GM10266 (cell line): ENCODE results near the gene ITGB4.
A peak's percentile ranks its signal among the peaks of the same experiment; 100 is the strongest.

ENCODE experiments used
- DNase-seq: peaks from one replicate; pipeline ENCODE4 v3.0.0; 2012; ENCODE audit errors: extremely low spot score
- CTCF ChIP-seq: IDR thresholded peaks from 2 replicates; pipeline ENCODE4 v1.5.1; 2012; ENCODE audit warnings: mild to moderate bottlenecking, low read depth; ENCODE audit not compliant: control insufficient read depth, insufficient read depth; ENCODE audit errors: missing control alignments

ITGB4 gene

GRCh38 chr17:75738218-75738802 is 17.1 kb downstream of the ITGB4 start:
- no peak for TF ChIP-seq CTCF
- peak; percentile 65 for DNase-seq

- DNase-seq: no peak
- no peak for TF ChIP-seq CTCF
Measured at GRCh38 chr17:75739174-75739573, 17.9 kb downstream of the ITGB4 start.

- no peak for TF ChIP-seq CTCF
- no peak for DNase-seq
Measured at GRCh38 chr17:75739801-75740200, 18.5 kb downstream of the ITGB4 start.

- DNase-seq: no peak
- TF ChIP-seq CTCF: no peak
Measured at GRCh38 chr17:75740215-75740614, 19.0 kb downstream of the ITGB4 start.

- no peak for DNase-seq
- no peak for TF ChIP-seq CTCF
Measured at GRCh38 chr17:75740631-75741077, 19.4 kb downstream of the ITGB4 start.

GRCh38 chr17:75742337-75742736 is 21.1 kb downstream of the ITGB4 start:
- DNase-seq: no peak
- no peak for TF ChIP-seq CTCF

GRCh38 chr17:75743625-75744206 is 22.5 kb downstream of the ITGB4 start:
- DNase-seq: no peak
- no peak for TF ChIP-seq CTCF
